ENCODE data around the gene SEC23A.
"Not testable (repeated sequence)": the region's sequence is repeated elsewhere in the genome, so short reads cannot be mapped to it uniquely, and the experiment has no call there.

SEC23A gene

GRCh38 chr14:39015964-39016577, 87.0 kb downstream of the SEC23A start:
- Histone ChIP-seq H3K4me1 (ENCODE audit: control insufficient read depth, insufficient read depth, low read length, poor library complexity, severe bottlenecking) (peaks cover 3% of the 10 kb centered on the region), H3K36me3 (ENCODE audit: control insufficient read depth, insufficient read depth, low read length) (peaks cover 23% of the 10 kb centered on the region), H3K27ac (ENCODE audit: low read depth, low read length, severe bottlenecking) (no peak overlapping the region), H3K9me3 (ENCODE audit: control insufficient read depth, low read length) (no peaks in the 10 kb centered on the region), H3K4me3 (ENCODE audit: extremely low read depth, insufficient read depth, low read length, poor library complexity, severe bottlenecking) (no peak overlapping the region)
- 100% methylated on average over 1 of the region's 3 CpGs for whole genome bisulfite sequencing, 2 experiments (ENCODE audit: insufficient coverage in 2 of 2)

GRCh38 chr14:39015360-39015961, 87.6 kb downstream of the SEC23A start:
- peaks cover 3% of the 10 kb centered on the region for H3K4me1 ChIP-seq (ENCODE audit: control insufficient read depth, insufficient read depth, low read length, poor library complexity, severe bottlenecking)
- no peaks in the 10 kb centered on the region for H3K9me3 ChIP-seq (ENCODE audit: control insufficient read depth, low read length)
- peaks cover 23% of the 10 kb centered on the region for H3K36me3 ChIP-seq (ENCODE audit: control insufficient read depth, insufficient read depth, low read length)
- no peak overlapping the region for H3K27ac ChIP-seq (ENCODE audit: low read depth, low read length, severe bottlenecking)
- WGBS, 2 experiments (ENCODE audit: insufficient coverage in 2 of 2): 0% methylated on average over 1 of the region's 5 CpGs
- H3K4me3 ChIP-seq (ENCODE audit: extremely low read depth, insufficient read depth, low read length, poor library complexity, severe bottlenecking): no peak overlapping the region

GRCh38 chr14:39014460-39014859, 88.6 kb downstream of the SEC23A start:
- Histone ChIP-seq H3K4me3 (ENCODE audit: extremely low read depth, insufficient read depth, low read length, poor library complexity, severe bottlenecking) (no peak overlapping the region), H3K27ac (ENCODE audit: low read depth, low read length, severe bottlenecking) (no peak overlapping the region), H3K9me3 (ENCODE audit: control insufficient read depth, low read length) (no peaks in the 10 kb centered on the region), H3K36me3 (ENCODE audit: control insufficient read depth, insufficient read depth, low read length) (peaks cover 23% of the 10 kb centered on the region), H3K4me1 (ENCODE audit: control insufficient read depth, insufficient read depth, low read length, poor library complexity, severe bottlenecking) (peaks cover 3% of the 10 kb centered on the region)
- 100% methylated on average over 1 of the region's 1 CpG for WGBS, 2 experiments (ENCODE audit: insufficient coverage in 2 of 2)

- H3K36me3 ChIP-seq (ENCODE audit: control insufficient read depth, insufficient read depth, low read length): peaks cover 14% of the 10 kb centered on the region
- H3K9me3 ChIP-seq (ENCODE audit: control insufficient read depth, low read length); H3K4me1 ChIP-seq (ENCODE audit: control insufficient read depth, insufficient read depth, low read length, poor library complexity, severe bottlenecking); H3K27ac ChIP-seq (ENCODE audit: low read depth, low read length, severe bottlenecking); H3K4me3 ChIP-seq (ENCODE audit: extremely low read depth, insufficient read depth, low read length, poor library complexity, severe bottlenecking): not testable (repeated sequence)
- WGBS, 2 experiments (ENCODE audit: insufficient coverage in 2 of 2): 86 to 100% methylated on average over 1 of the region's 1 CpG
These were observed 94.1 kb downstream of the SEC23A start for GRCh38 chr14:39008965-39009364.

GRCh38 chr14:39006721-39007410, 96.2 kb downstream of the SEC23A start:
- WGBS, 2 experiments (ENCODE audit: insufficient coverage in 2 of 2): 93 to 100% methylated on average over 1 to 2 of the region's 4 CpGs
- Histone ChIP-seq H3K9me3 (ENCODE audit: control insufficient read depth, low read length) (no peaks in the 10 kb centered on the region), H3K4me1 (ENCODE audit: control insufficient read depth, insufficient read depth, low read length, poor library complexity, severe bottlenecking) (peaks cover 3% of the 10 kb centered on the region), H3K27ac (ENCODE audit: low read depth, low read length, severe bottlenecking) (no peak overlapping the region), H3K36me3 (ENCODE audit: control insufficient read depth, insufficient read depth, low read length) (peaks cover 4% of the 10 kb centered on the region), H3K4me3 (ENCODE audit: extremely low read depth, insufficient read depth, low read length, poor library complexity, severe bottlenecking) (no peak overlapping the region)

GRCh38 chr14:39005044-39005880, 97.8 kb downstream of the SEC23A start:
- Histone ChIP-seq H3K27ac (ENCODE audit: low read depth, low read length, severe bottlenecking) (no peak overlapping the region), H3K4me1 (ENCODE audit: control insufficient read depth, insufficient read depth, low read length, poor library complexity, severe bottlenecking) (peaks cover 3% of the 10 kb centered on the region), H3K9me3 (ENCODE audit: control insufficient read depth, low read length) (no peaks in the 10 kb centered on the region), H3K4me3 (ENCODE audit: extremely low read depth, insufficient read depth, low read length, poor library complexity, severe bottlenecking) (no peak overlapping the region), H3K36me3 (ENCODE audit: control insufficient read depth, insufficient read depth, low read length) (no peaks in the 10 kb centered on the region)
- 90 to 100% methylated on average over 7 to 8 of the region's 8 CpGs for WGBS, 2 experiments (ENCODE audit: insufficient coverage in 2 of 2)

- WGBS, 2 experiments (ENCODE audit: insufficient coverage in 2 of 2): 88% methylated on average over 1 of the region's 1 CpG; no CpG with 5 or more reads in 1 of the 2 experiments
These were observed 103.1 kb downstream of the SEC23A start for GRCh38 chr14:38999949-39000348.

GRCh38 chr14:38994731-38995130, 108.3 kb downstream of the SEC23A start:
- H3K36me3 ChIP-seq (ENCODE audit: control insufficient read depth, insufficient read depth, low read length): no peaks in the 10 kb centered on the region
- no peaks in the 10 kb centered on the region for H3K9me3 ChIP-seq (ENCODE audit: control insufficient read depth, low read length)
- H3K4me1 ChIP-seq (ENCODE audit: control insufficient read depth, insufficient read depth, low read length, poor library complexity, severe bottlenecking): peaks cover 7% of the 10 kb centered on the region
- H3K27ac ChIP-seq (ENCODE audit: low read depth, low read length, severe bottlenecking): no peak overlapping the region
- 100% methylated on average over 1 of the region's 3 CpGs; no CpG with 5 or more reads in 1 of the 2 experiments for WGBS, 2 experiments (ENCODE audit: insufficient coverage in 2 of 2)
- H3K4me3 ChIP-seq (ENCODE audit: extremely low read depth, insufficient read depth, low read length, poor library complexity, severe bottlenecking): no peak overlapping the region

More at GRCh38 chr14:38999949-39000348, 103.1 kb downstream of the SEC23A start:
- Histone ChIP-seq H3K4me1 (ENCODE audit: control insufficient read depth, insufficient read depth, low read length, poor library complexity, severe bottlenecking) (no peaks in the 10 kb centered on the region), H3K27ac (ENCODE audit: low read depth, low read length, severe bottlenecking) (no peak overlapping the region), H3K9me3 (ENCODE audit: control insufficient read depth, low read length) (no peaks in the 10 kb centered on the region), H3K4me3 (ENCODE audit: extremely low read depth, insufficient read depth, low read length, poor library complexity, severe bottlenecking) (no peak overlapping the region), H3K36me3 (ENCODE audit: control insufficient read depth, insufficient read depth, low read length) (no peaks in the 10 kb centered on the region)

GRCh38 chr14:38993981-38994380, 109.1 kb downstream of the SEC23A start:
- H3K36me3 ChIP-seq (ENCODE audit: control insufficient read depth, insufficient read depth, low read length): no peaks in the 10 kb centered on the region

GRCh38 chr14:38992067-38992844, 110.8 kb downstream of the SEC23A start:
- WGBS, 2 experiments (ENCODE audit: insufficient coverage in 2 of 2): 71 to 80% methylated on average over 2 of the region's 4 CpGs
- H3K27ac ChIP-seq (ENCODE audit: low read depth, low read length, severe bottlenecking): peak overlapping the region; percentile 55
- no peak overlapping the region for H3K4me3 ChIP-seq (ENCODE audit: extremely low read depth, insufficient read depth, low read length, poor library complexity, severe bottlenecking)
- H3K36me3 ChIP-seq (ENCODE audit: control insufficient read depth, insufficient read depth, low read length): no peaks in the 10 kb centered on the region
- no peaks in the 10 kb centered on the region for H3K9me3 ChIP-seq (ENCODE audit: control insufficient read depth, low read length)
- H3K4me1 ChIP-seq (ENCODE audit: control insufficient read depth, insufficient read depth, low read length, poor library complexity, severe bottlenecking): peaks cover 7% of the 10 kb centered on the region

More at GRCh38 chr14:38993981-38994380, 109.1 kb downstream of the SEC23A start:
- H3K27ac ChIP-seq (ENCODE audit: low read depth, low read length, severe bottlenecking): no peak overlapping the region
- H3K9me3 ChIP-seq (ENCODE audit: control insufficient read depth, low read length): no peaks in the 10 kb centered on the region
- WGBS, 2 experiments (ENCODE audit: insufficient coverage in 2 of 2): no CpG with 5 or more reads among the region's 2 CpGs
- no peak overlapping the region for H3K4me3 ChIP-seq (ENCODE audit: extremely low read depth, insufficient read depth, low read length, poor library complexity, severe bottlenecking)
- H3K4me1 ChIP-seq (ENCODE audit: control insufficient read depth, insufficient read depth, low read length, poor library complexity, severe bottlenecking): peaks cover 7% of the 10 kb centered on the region
